Caco-2 (cell line): ENCODE results near the gene MARS1. TPM values are rescaled to one million over a fixed set of nuclear protein-coding genes. Genes with fewer than 3 reads are reported as not detected.
A peak's percentile ranks its signal among the peaks of the same experiment; 100 is the strongest.

ENCODE experiments used
- BruUV-seq: library from RNA; stranded (reverse); fragments of 400-500 nt; replicated peaks from 2 replicates; lab custom pipeline; 2021; lab: Mats Ljungman, UMichigan
- CTCF ChIA-PET: fragments of 300-600 bp; sonication (Branson Sonifier 250); formaldehyde crosslinking; loops from one replicate; lab custom pipeline; 2022; ENCODE audit warnings: antibody characterized with exemption; lab: Charles Lee
- POLR2A ChIA-PET: fragments of 300-600 bp; sonication (Branson Sonifier 250); formaldehyde crosslinking; loops from one replicate; lab custom pipeline; 2022; ENCODE audit warnings: antibody characterized with exemption; lab: Charles Lee
- DNase-seq, 2 experiments: peaks; one replicate each; pipeline versions ENCODE4 v3.0.0 to v3.0.0-alpha.2; 2020 to 2022
- H3K27me3 ChIP-seq: replicated peaks from 2 replicates; pipeline ENCODE4 v1.6.0; 2011; ENCODE audit warnings: low read length; ENCODE audit not compliant: control insufficient read depth, insufficient read depth
- H3K36me3 ChIP-seq: 2 replicates; pipeline ENCODE4 v1.5.1; 2011; ENCODE audit warnings: low read length; ENCODE audit not compliant: control insufficient read depth, insufficient read depth
- H3K4me1 ChIP-seq: fragments of 250-450 bp; sonication (Bioruptor Pico); 2 replicates; pipeline ENCODE4 v1.5.1; 2020; ENCODE audit warnings: mild to moderate bottlenecking
- H3K4me3 ChIP-seq: 2 replicates; pipeline ENCODE4 v1.5.1; 2011; ENCODE audit warnings: low read depth, mild to moderate bottlenecking, control low read depth, low read length
- H3K9me3 ChIP-seq: fragments of 250-450 bp; sonication (Bioruptor Pico); 2 replicates; pipeline ENCODE4 v1.5.1; 2020; ENCODE audit warnings: mild to moderate bottlenecking, moderate library complexity
- H3K27ac Mint-ChIP-seq: one replicate; pipeline ENCODE4 v1.8.0; 2022; ENCODE audit warnings: mixed read lengths; ENCODE audit not compliant: unreplicated experiment
- H3K27me3 Mint-ChIP-seq: one replicate; pipeline ENCODE4 v1.8.0; 2022; ENCODE audit warnings: mixed read lengths; ENCODE audit not compliant: insufficient read depth, unreplicated experiment
- H3K36me3 Mint-ChIP-seq: one replicate; pipeline ENCODE4 v1.8.0; 2022; ENCODE audit warnings: mild to moderate bottlenecking, mixed read lengths; ENCODE audit not compliant: insufficient read depth, unreplicated experiment
- H3K4me1 Mint-ChIP-seq: one replicate; pipeline ENCODE4 v1.8.0; 2022; ENCODE audit warnings: low read depth, mixed read lengths; ENCODE audit not compliant: unreplicated experiment
- H3K4me3 Mint-ChIP-seq: one replicate; pipeline ENCODE4 v1.8.0; 2022; ENCODE audit warnings: mild to moderate bottlenecking, moderate library complexity, mixed read lengths; ENCODE audit not compliant: unreplicated experiment
- H3K9me3 Mint-ChIP-seq: one replicate; pipeline ENCODE4 v1.8.0; 2022; ENCODE audit warnings: mixed read lengths; ENCODE audit not compliant: unreplicated experiment
- intact Hi-C: fragments of 100-400 bp; cut with micrococcal nuclease; formaldehyde crosslinking; loops from one replicate; pipeline ENCODE4 v1.10.0; 2022; ENCODE audit not compliant: unreplicated experiment
- total RNA-seq: library from RNA; stranded (reverse); gene quantifications from 2 replicates; pipeline ENCODE4 v1.2.3, GENCODE V29; 2022
- TF ChIP-seq, protein P1 (sequence below), 2 experiments: fragments of 200-600 bp in 1 of 2; IDR thresholded peaks; 1 replicate in 1 of 2; 2 replicates in 1 of 2; pipeline versions ENCODE4 v1.5.1 to v1.8.0; 2011 to 2022; ENCODE audit warnings: antibody characterized with exemption in 1 of 2, control low read depth in 1 of 2, inconsistent platforms in 1 of 2, low read depth in 1 of 2, low read length in 1 of 2, mild to moderate bottlenecking in 1 of 2, moderate library complexity in 1 of 2; ENCODE audit not compliant: insufficient read depth in 1 of 2, severe bottlenecking in 1 of 2, unreplicated experiment in 1 of 2

Gene MARS1
- total RNA-seq, 1 experiment from 2014 or later: 583 TPM

GRCh38 chr12:57515408-57515933, 27.6 kb downstream of the MARS1 start:
- H3K4me1 ChIP-seq: peaks cover 9% of the 10 kb centered on the region; the same call in 1 of the 2 replicates
- Mint-ChIP-seq H3K4me1 (peaks cover 22% of the 10 kb centered on the region), H3K36me3 (peaks cover 100% of the 10 kb centered on the region), H3K27ac (no peak overlapping the region), H3K4me3 (no peak overlapping the region), H3K27me3 (no peaks in the 10 kb centered on the region), H3K9me3 (no peaks in the 10 kb centered on the region)
- POLR2A ChIA-PET: no interaction called here
- no peaks in the 10 kb centered on the region for H3K9me3 ChIP-seq
- no peaks in the 10 kb centered on the region for H3K27me3 ChIP-seq
- CTCF ChIA-PET: no interaction called here
- peaks cover 4% of the 10 kb centered on the region for H3K36me3 ChIP-seq
- H3K4me3 ChIP-seq: no peak overlapping the region
- TF ChIP-seq, protein P1, sequence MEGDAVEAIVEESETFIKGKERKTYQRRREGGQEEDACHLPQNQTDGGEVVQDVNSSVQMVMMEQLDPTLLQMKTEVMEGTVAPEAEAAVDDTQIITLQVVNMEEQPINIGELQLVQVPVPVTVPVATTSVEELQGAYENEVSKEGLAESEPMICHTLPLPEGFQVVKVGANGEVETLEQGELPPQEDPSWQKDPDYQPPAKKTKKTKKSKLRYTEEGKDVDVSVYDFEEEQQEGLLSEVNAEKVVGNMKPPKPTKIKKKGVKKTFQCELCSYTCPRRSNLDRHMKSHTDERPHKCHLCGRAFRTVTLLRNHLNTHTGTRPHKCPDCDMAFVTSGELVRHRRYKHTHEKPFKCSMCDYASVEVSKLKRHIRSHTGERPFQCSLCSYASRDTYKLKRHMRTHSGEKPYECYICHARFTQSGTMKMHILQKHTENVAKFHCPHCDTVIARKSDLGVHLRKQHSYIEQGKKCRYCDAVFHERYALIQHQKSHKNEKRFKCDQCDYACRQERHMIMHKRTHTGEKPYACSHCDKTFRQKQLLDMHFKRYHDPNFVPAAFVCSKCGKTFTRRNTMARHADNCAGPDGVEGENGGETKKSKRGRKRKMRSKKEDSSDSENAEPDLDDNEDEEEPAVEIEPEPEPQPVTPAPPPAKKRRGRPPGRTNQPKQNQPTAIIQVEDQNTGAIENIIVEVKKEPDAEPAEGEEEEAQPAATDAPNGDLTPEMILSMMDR (IDR thresholded peaks at IDR 0.05; ENCODE audit: insufficient read depth in 1 of 2, low read depth in 1 of 2, low read length in 1 of 2, severe bottlenecking in 1 of 2, unreplicated experiment in 1 of 2): no peak
- intact Hi-C loops: no loop called here
- DNase-seq: no peak
- BruUV-seq: no TSS peak

GRCh38 chr12:57515934-57516541, 28.2 kb downstream of the MARS1 start:
- no peaks in the 10 kb centered on the region for H3K27me3 ChIP-seq
- H3K9me3 ChIP-seq: no peaks in the 10 kb centered on the region
- H3K36me3 ChIP-seq: peaks cover 4% of the 10 kb centered on the region
- no peak overlapping the region for H3K4me3 ChIP-seq
- Mint-ChIP-seq H3K27me3 (no peaks in the 10 kb centered on the region), H3K9me3 (no peaks in the 10 kb centered on the region), H3K27ac (no peak overlapping the region), H3K4me3 (no peak overlapping the region), H3K4me1 (peaks cover 22% of the 10 kb centered on the region), H3K36me3 (peaks cover 100% of the 10 kb centered on the region)
- POLR2A ChIA-PET: no interaction called here
- intact Hi-C loops: no loop called here
- CTCF ChIA-PET: no interaction called here
- TF ChIP-seq, protein P1 (IDR thresholded peaks at IDR 0.05; ENCODE audit: insufficient read depth in 1 of 2, low read depth in 1 of 2, low read length in 1 of 2, severe bottlenecking in 1 of 2, unreplicated experiment in 1 of 2): no peak
- TSS peak; percentile 4 for BruUV-seq
- no peak for DNase-seq
- H3K4me1 ChIP-seq: peaks cover 11% of the 10 kb centered on the region

GRCh38 chr12:57516617-57517153, 28.8 kb downstream of the MARS1 start:
- Histone ChIP-seq H3K9me3 (no peaks in the 10 kb centered on the region), H3K4me3 (no peak overlapping the region), H3K4me1 (peaks cover 17% of the 10 kb centered on the region), H3K27me3 (no peaks in the 10 kb centered on the region), H3K36me3 (peaks cover 4% of the 10 kb centered on the region)
- H3K4me1 Mint-ChIP-seq: peaks cover 22% of the 10 kb centered on the region
- BruUV-seq: no TSS peak
- no peak overlapping the region for H3K4me3 Mint-ChIP-seq
- H3K27me3 Mint-ChIP-seq: no peaks in the 10 kb centered on the region
- POLR2A ChIA-PET: interaction anchor here (0.6 to 0.9 kb wide), 2 partner anchors 13 to 28 kb away, joined by 3 to 7 read pairs; no protein-coding TSS in a partner anchor
- intact Hi-C loops: no loop called here
- CTCF ChIA-PET: no interaction called here
- peak overlapping the region; percentile 94 for H3K27ac Mint-ChIP-seq
- DNase-seq: no peak
- no peaks in the 10 kb centered on the region for H3K9me3 Mint-ChIP-seq
- H3K36me3 Mint-ChIP-seq: peaks cover 100% of the 10 kb centered on the region
- TF ChIP-seq, protein P1 (IDR thresholded peaks at IDR 0.05; ENCODE audit: insufficient read depth in 1 of 2, low read depth in 1 of 2, low read length in 1 of 2, severe bottlenecking in 1 of 2, unreplicated experiment in 1 of 2): no peak
